GM20431 (cell line): ENCODE measurements around the gene CFD.
"Not testable (repeated sequence)": the region's sequence is repeated elsewhere in the genome, so short reads cannot be mapped to it uniquely, and the experiment has no call there.

Experiments used
- in situ Hi-C: fragments of 300-500 bp; cut with MseI, MboI; formaldehyde crosslinking; loops from one replicate; pipeline ENCODE4 v1.15.0; 2020; ENCODE audit warnings: low sequenced_read_pairs; ENCODE audit not compliant: unreplicated experiment

Gene CFD

DNA sequence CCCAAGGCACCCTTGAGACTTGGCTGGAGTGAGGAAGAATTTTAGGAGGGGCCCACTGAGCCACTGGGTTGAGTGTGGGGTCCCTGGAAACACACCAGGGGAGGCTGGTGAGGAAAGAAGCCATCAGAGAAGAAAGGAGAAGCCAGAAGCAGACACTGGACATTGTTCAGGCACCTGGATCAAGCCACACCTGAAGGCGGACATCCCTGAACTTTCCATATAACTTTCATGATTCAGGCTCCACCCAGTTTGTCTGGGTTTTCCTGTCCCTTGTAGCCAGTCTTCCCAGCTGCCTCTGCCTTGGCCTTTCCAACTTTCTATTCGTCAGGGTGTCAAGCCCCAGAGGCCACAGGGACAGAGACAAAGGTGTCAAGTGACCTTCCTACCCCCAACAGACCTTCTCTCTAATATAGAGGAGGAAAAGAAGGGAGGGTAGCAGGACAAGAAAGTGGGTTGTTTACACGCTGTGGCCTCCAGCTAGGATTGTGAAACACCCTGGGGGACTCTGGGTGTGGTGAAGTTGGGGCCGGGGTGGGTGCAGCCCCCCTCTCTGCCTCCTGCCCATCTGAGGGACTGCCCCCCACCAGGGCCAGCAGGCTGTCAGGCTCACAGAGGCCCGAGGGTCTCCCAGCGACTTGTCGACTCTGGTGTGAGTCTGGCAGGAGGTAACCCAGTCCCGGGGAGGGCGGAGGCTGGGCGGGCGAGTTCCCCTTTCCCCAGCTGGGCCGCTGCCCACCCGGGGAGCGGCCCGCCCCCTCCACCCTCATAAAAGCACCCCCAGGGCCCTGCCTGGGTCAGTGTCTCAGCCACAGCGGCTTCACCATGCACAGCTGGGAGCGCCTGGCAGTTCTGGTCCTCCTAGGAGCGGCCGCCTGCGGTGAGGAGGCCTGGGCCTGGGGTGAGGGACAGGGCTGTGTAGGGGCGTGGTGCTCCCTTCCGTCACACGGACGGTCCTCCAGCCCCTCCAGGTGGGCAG, at the start of gene CFD:
TSS of gene CFD (plus strand) at position 797 of the 976 bp plus-strand sequence. CDS start at position 823, 26 bp downstream.
- in situ Hi-C loops, result no loop called here

DNA sequence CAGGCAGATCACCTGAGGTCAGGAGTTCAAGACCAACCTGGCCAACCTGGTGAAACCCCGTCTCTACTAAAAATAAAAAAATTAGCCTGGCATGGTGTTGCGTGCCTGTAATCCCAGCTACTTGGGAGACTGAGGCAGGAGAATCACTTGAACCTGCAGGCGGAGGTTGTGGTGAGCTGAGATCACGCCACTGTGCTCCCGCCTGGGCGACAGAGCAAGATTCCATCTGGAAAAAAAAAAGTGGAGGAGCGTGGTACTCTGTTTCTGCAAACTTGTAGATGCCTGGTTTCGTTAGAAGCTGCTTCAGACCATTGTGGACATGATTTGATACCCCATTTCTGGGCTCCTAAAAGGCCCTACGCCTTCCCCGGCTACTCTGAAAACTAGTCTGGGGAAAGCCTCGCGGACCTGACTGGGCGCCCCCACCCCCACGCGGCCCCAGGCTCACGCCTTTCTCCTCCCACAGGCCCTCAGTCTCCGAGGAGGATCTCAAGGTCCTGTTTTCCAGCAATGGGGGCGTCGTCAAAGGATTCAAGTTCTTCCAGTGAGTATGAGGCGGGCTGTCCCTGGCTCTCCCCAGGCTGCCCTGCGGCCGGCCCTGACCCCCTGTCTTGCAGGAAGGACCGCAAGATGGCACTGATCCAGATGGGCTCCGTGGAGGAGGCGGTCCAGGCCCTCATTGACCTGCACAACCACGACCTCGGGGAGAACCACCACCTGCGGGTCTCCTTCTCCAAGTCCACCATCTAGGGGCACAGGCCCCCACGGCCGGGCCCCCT, 49.2 kb upstream of the CFD start:
- in situ Hi-C loops, result no loop called here

DNA sequence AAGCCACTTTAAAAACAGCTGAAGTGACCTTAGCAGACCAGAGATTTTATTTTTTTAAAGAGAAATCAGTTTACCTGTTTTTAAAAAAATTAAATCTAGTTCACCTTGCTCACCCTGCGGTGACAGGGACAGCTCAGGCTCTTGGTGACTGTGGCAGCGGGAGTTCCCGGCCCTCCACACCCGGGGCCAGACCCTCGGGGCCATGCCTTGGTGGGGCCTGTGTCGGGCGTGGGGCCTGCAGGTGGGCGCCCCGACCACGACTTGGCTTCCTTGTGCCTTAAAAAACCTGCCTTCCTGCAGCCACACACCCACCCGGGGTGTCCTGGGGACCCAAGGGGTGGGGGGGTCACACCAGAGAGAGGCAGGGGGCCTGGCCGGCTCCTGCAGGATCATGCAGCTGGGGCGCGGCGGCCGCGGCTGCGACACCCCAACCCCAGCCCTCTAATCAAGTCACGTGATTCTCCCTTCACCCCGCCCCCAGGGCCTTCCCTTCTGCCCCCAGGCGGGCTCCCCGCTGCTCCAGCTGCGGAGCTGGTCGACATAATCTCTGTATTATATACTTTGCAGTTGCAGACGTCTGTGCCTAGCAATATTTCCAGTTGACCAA, 48.5 kb upstream of the CFD start:
- in situ Hi-C loops, result no loop called here

DNA sequence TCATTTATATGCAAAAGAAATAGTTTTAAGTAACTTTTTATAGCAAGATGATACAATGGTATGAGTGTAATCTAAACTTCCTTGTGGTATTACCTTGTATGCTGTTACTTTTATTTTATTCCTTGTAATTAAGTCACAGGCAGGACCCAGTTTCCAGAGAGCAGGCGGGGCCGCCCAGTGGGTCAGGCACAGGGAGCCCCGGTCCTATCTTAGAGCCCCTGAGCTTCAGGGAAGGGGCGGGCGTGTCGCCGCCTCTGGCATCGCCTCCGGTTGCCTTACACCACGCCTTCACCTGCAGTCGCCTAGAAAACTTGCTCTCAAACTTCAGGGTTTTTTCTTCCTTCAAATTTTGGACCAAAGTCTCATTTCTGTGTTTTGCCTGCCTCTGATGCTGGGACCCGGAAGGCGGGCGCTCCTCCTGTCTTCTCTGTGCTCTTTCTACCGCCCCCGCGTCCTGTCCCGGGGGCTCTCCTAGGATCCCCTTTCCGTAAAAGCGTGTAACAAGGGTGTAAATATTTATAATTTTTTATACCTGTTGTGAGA, 47.9 kb upstream of the CFD start:
- in situ Hi-C loops, result no loop called here

DNA sequence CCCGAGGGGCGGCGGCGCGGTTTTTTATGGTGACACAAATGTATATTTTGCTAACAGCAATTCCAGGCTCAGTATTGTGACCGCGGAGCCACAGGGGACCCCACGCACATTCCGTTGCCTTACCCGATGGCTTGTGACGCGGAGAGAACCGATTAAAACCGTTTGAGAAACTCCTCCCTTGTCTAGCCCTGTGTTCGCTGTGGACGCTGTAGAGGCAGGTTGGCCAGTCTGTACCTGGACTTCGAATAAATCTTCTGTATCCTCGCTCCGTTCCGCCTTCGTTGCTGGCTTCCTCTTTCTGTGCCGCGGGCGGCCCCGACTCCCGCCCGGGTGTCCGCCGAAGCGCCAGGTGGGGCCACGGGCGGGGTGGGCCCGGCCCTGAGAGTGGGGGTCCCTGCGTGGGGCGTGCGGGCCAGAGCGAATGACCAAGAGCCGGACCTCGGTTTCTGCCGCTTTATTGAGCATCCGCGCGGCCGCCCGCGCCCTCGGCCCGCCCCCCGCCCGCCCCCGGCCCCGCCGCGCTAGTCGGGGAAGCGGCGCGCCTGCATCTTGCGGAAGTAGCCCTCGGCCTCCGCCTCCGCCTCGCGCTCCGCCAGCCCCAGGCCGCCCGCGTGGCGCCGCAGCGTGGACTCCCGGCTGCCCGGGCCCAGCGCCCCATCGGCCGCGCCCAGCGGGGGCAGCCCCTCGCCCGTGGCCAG, 47.3 kb upstream of the CFD start:
- in situ Hi-C loops, result no loop called here

DNA sequence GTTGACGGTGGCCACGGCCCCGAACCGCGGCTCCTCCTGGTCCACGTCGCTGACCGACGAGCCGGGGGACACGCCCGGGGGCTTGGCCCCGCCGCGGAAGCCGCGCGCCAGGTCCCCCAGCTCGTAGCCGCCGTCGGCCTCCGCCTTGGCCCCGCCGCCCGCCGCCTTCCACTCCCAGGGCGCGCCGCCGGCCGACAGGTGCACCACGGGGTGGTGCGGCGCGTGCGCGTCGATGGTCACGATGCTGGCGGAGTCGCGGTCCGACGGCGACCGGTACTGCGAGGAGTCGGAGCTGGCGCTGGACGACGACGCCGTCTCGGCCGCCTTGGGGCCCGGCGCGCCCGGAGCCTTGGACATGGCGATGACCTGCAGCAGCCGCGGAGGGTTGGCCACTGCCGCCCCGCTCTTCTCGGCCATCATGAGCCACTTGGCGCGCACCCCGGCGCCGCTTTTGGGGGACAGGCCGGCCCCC, 46.7 kb upstream of the CFD start:
- in situ Hi-C loops, result no loop called here

DNA sequence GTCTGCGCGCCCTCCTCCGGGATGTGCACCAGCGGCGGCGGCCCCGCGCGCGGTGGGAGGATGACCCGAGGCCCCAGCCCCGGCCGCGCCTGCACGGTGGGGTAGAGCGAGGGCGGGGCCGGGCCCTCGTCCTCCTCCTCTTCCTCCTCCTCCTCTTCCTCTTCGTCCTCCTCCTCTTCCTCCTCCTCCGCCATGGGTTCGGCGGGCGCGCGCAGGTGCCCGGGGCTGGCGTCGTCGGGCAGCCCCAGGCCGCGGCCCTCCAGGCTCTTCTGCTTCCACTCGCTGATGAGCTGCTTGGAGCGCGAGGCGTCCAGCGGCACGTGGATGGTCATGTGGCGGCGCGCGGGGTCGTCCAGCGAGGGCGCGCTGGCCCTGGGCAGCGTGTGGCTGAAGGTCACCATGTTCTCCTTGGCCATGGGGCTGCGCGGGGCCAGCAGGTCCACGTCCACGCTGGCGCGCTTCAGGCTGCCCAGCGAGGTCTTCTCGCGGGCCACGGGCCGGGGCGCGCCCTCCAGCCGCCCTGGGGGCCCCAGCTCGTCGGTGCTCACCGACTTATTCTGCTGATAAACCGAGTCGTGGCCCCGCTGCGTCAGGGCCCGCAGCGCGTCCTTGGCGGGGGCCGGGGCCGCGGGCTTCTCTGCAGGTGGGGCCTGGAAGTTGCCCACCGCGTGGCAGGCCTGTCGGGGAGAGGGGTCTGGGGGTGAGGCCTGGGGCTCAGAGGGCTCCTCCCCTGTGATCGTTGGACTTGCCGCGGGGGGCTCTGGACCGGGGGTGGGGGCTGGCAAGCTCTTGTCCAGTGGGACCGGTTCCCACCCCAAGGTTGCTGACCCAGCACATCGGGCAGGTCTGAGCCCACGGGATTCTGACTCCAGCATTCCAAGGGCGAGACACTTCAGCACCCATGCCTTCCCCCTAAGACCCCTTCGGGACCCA, 46.0 kb upstream of the CFD start:
- in situ Hi-C loops, result no loop called here

DNA sequence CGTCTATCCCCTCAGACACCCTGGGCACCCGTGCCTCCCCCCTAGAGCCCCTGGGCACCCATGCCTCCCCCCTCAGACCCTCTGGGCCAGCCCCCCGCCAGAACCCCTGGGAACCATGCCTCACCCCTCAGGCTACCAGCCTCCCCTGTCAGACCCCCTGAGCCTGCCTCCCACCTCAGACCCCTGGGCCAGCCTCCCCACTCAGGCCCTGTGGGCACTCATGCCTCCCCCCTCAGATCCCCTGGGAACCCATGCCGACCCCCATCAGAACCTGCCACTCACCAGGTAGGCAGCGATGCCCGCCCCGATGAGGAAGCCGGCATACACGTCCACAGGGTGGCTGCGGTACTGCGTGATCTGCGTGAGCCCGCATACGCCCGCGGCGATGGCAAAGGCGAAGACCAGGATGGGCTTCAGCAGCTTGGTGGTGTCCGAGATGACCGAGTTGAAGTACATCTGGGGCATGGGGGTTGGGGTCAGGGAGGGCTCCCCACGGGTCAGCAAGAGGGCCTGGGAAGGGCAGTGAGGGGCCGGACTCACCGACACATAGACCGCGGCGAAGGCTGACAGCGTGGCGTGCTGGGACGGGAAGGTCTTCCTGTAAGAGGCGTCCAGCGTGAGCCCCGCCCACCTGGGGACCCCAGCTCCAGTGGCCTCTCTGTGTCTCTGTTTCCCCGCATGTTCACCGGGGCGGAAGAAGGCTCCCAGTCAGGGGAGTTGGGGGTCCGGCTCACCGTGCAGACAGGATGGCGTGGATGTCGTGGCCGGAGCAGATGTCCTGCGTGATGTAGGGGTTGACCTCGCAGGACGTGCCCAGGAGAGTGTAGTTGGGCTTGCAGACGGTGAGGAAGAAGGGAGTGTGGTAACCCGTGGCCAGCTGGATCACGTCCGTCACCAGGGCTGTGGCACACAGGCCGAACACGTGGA, 45.0 kb upstream of the CFD start:
- in situ Hi-C loops, result no loop called here

DNA sequence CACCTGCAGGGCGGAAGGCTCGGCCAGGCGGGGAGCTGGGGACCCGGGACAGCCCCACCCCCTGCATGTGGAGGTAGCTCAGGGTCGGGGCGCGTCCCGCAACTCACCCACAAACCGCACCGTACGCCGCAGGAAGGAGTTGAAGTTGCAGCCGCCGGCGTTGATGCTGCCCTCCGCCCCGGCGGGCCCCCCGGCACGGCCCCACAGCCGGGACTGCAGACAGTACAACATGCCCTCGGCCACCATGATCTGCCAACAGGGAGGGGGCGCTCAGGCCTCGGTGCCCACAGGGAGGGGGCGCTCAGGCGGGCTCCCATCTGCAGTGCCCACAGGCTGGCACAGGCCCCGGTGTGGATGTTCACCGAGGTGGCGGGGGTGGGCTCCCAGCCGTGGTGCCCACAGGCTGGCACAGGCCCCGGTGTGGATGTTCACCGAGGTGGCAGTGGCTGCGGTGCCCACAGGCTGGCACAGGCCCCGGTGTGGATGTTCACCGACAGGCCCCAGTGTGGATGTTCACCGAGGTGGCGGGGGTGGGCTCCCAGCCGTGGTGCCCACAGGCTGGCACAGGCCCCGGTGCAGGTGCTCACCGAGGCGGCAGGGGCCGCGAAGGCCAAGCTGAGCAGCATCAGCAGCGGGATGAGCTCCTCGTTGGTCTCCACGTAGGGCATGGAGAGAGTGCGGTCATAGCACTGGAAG, 44.2 kb upstream of the CFD start:
- in situ Hi-C loops, result no loop called here

DNA sequence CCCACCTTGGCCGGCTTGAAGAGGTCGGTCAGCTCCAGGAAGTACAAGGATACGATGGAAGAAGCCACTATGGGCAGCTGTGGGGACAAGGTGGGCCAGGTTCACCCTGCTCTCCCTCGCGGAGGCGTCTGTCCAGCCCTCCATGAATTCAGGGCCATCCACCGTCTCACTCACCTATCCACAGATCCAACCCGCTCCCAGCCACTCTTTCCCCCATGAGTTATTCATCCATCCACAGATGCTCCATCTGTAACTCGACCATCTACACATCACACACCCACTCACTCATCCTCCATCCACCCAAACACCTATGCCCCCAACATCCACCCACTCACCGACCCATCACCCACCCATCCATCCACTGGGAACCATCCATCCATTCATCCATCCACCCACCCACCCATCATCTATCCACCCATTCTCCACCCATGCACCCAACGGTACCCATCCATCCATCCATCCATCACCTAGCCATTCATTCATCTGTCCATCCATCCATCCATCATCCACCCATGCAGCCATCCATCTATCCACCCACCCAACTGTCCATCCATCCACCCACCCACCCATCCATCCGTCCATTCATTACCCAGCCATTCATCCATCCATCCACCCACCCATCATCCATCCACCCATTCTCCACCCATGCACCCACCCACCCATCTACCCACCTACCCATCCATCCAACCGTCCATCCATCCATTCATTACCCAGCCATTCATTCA, 43.5 kb upstream of the CFD start:
- in situ Hi-C loops, result no loop called here

DNA sequence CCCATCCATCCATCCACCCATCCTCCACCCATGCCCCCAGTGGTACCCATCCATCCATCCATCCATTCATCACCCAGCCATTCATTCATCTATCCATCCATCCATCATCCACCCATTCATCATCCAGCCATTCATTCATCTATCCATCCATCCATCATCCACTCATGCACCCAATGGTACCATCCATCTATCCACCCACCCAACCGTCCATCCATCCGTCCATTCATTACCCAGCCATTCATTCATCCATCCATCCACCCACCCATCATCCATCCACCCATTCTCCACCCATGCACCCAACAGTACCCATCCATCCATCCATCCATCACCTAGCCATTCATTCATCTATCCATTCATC, 43.0 kb upstream of the CFD start:
- in situ Hi-C loops, result no loop called here

DNA sequence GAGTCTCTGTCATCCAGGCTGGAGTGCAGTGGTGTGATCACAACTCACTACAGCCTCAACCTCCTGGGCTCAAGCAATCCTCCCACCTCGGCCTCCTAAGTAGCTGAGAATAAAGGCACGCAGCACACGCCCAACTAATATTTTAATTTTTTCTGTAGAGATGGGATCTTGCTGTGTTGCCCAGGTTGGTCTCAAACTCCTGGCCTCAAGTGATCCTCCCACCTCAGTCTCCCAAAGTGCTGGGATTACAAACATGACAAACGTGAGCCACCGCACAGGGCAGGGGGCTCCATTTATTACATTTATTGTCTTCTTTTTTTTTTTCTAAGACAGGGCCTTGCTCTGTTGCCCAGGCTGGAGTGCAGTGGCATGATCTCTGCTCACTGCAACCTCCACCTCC, 39.3 kb upstream of the CFD start:
- in situ Hi-C loops, result not testable (repeated sequence)

DNA sequence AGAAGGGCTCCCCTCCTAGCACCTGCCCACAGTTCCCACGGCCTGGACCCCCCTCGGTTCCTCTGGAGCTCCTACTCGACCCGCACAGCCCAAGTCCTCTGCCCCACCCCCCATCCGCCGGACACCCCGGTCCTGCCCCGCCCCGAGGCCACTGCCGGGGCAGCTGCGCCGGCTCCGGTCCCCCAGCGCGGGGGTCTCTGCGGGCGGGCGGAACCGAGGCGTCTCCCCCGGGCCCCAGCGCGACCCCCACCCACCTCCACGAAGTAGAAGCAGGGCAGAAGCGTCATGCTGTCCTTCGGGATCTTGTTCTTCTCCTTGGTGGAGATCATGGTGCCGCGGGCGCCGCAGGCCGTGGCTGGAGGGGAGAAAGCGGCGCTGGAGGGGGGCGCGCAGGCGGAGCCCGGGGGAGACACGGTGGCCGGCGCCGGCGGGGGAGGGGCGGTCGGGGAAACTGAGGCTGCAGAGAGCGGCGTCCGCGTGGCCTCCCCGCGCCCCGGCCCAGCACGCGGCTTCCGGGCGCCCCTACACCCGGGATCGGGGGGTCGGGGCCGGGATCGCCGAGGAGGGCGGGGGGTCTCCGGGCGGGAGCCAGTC, 38.1 kb upstream of the CFD start:
- in situ Hi-C loops, result no loop called here

DNA sequence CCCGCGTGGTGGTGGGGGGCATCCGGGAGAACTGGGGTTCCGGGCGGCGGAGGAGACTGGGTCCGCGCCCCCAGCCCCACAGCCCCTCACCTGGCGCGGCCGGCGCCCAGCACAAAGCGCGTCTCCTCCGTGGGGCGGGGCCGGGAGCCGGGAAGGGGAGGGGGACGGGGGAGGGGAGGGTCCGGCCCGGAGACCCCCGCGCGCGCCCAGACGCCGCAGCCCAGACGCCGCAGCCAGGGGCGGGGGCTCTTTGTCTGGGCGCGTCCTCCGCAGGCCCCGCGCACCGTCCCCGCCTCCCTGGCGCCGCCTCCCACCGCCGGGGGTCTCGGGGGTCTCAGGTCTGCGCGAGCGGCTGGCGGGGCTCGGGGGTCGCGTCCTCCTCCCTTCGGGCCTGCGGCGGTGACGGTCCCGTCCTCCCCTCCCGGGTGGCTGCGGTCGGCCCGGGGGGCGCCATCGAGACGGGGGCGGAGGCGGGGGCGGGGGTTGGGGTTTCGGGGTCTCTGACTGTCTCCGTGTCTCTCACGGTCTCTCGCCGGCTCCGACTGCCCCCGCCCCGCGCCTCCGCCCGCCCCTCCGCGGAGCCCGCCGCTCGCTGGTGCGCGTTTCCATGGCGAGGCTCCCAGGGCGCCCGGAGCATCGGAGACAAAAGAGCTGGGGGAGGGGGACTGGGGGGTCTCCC, 37.5 kb upstream of the CFD start, which contains the start of gene PLPPR3:
TSS of gene PLPPR3 (minus strand) at position 131 of the 679 bp plus-strand sequence. CDS start 396 bp downstream, outside the sequence.
- in situ Hi-C loops, result no loop called here

DNA sequence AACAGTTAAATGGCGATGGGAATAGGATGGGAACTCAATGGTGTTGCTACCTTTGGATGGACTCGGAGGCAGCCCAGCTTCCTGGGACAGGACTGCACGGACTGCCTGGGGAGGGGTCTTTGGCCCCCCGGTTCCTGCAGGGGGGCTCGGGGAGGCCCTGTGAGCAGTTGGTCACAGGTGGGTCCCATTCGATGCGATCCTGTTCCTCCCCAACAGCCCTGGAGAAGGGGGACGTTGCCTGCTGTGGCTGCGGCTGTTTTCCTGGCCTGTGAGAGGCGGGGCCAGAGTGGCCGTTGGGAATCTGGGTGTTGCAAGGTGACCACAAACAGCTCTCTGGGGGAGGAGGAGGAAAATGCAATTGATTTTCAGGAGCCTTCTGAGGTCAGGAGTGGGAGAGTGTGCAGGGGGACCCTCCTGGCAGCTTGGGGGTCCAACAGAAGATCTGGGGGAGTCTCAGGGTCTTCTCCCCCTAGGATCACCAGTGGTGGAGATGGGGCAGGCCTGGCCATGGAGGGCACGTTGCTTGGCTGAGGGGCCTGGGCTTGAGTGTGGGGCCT, 35.8 kb upstream of the CFD start:
- in situ Hi-C loops, result no loop called here
